CD4-positive, alpha-beta T cell treated with Interleukin-17A for 4 hours (primary cell): ENCODE data around the gene MISFA.
A peak's percentile ranks its signal among the peaks of the same experiment; 100 is the strongest.
"Not testable (repeated sequence)": the region's sequence is repeated elsewhere in the genome, so short reads cannot be mapped to it uniquely, and the experiment has no call there.

Experiments used
- DNase-seq: peaks from one replicate; pipeline ENCODE4 v3.0.0-alpha.2; 2020; ENCODE audit warnings: mixed read lengths

Gene MISFA

GRCh38 chr11:18599739-18600230 lies at the start of gene MISFA:
TSS of gene MISFA (plus strand) at chr11:18599789. CDS start at chr11:18599929, 140 bp downstream.
- no peak for DNase-seq

GRCh38 chr11:18563090-18563730 lies 36.4 kb upstream of the MISFA start:
- no peak for DNase-seq

GRCh38 chr11:18564149-18564548 lies 35.4 kb upstream of the MISFA start:
- no peak for DNase-seq

GRCh38 chr11:18566406-18566805 lies 33.2 kb upstream of the MISFA start:
- DNase-seq, result no peak

- DNase-seq, result no peak
Measured at GRCh38 chr11:18567081-18567480, 32.5 kb upstream of the MISFA start.

GRCh38 chr11:18575361-18575760 lies 24.2 kb upstream of the MISFA start:
- DNase-seq, result no peak

GRCh38 chr11:18578975-18579598 lies 20.5 kb upstream of the MISFA start:
- DNase-seq, result no peak

GRCh38 chr11:18580113-18580766 lies 19.3 kb upstream of the MISFA start:
- no peak for DNase-seq

- no peak for DNase-seq
Measured at GRCh38 chr11:18581825-18582224, 17.8 kb upstream of the MISFA start.

- DNase-seq, result peak; percentile 60
Measured at GRCh38 chr11:18588297-18589252, 11.0 kb upstream of the MISFA start, which contains the start of gene UEVLD. TSS of gene UEVLD (minus strand) at chr11:18588734. CDS start at chr11:18588654, 80 bp downstream.

GRCh38 chr11:18590571-18590970 lies 9.0 kb upstream of the MISFA start:
- no peak for DNase-seq

- DNase-seq, result not testable (repeated sequence)
Measured at GRCh38 chr11:18594088-18594487, 5.5 kb upstream of the MISFA start.

- DNase-seq, result no peak
Measured at GRCh38 chr11:18594999-18595749, 4.4 kb upstream of the MISFA start.

GRCh38 chr11:18600915-18601569 lies 1.5 kb downstream of the MISFA start:
- DNase-seq, result no peak

GRCh38 chr11:18608376-18608775 lies 8.8 kb downstream of the MISFA start:
- DNase-seq, result no peak

GRCh38 chr11:18611196-18611595 lies 11.6 kb downstream of the MISFA start:
- no peak for DNase-seq

- DNase-seq, result no peak
Measured at GRCh38 chr11:18612394-18612793, 12.8 kb downstream of the MISFA start.

- DNase-seq, result no peak
Measured at GRCh38 chr11:18614667-18615066, 15.1 kb downstream of the MISFA start.

GRCh38 chr11:18615628-18616392 lies 16.2 kb downstream of the MISFA start:
- no peak for DNase-seq

- DNase-seq, result peak; percentile 33
Measured at GRCh38 chr11:18617688-18618341, 18.2 kb downstream of the MISFA start.
